Suprapubic skin (tissue), 4 donors: ENCODE results near the gene FAM32A. TPM values are rescaled to one million over a fixed set of nuclear protein-coding genes. Genes with fewer than 3 reads are reported as not detected.
A peak's percentile ranks its signal among the peaks of the same experiment; 100 is the strongest.

ENCODE experiments used
- DNase-seq, 2 donors: peaks; one replicate each; pipeline ENCODE4 v3.0.0-alpha.2; 2019; ENCODE audit warnings: low spot score in 2 of 2
- H3K27ac ChIP-seq: fragments of 200-600 bp; sonication (generic); one replicate; pipeline ENCODE4 v1.5.1; 2019
- H3K27me3 ChIP-seq: fragments of 200-600 bp; sonication (generic); one replicate; pipeline ENCODE4 v1.5.1; 2019
- H3K36me3 ChIP-seq: fragments of 200-600 bp; sonication (generic); one replicate; pipeline ENCODE4 v1.5.1; 2019
- H3K4me1 ChIP-seq: fragments of 200-600 bp; sonication (generic); one replicate; pipeline ENCODE4 v1.5.1; 2019
- H3K4me3 ChIP-seq: fragments of 200-600 bp; sonication (generic); one replicate; pipeline ENCODE4 v1.5.1; 2019; ENCODE audit warnings: mild to moderate bottlenecking
- H3K9me3 ChIP-seq: fragments of 200-600 bp; sonication (generic); one replicate; pipeline ENCODE4 v1.5.1; 2019
- CTCF ChIP-seq, 2 donors: fragments of 200-600 bp in 1 of 2; fragments of 450-650 bp in 1 of 2; sonication (generic) in 1 of 2; IDR thresholded peaks; one replicate each; pipeline ENCODE4 v1.5.1; 2016 to 2019; ENCODE audit warnings: antibody characterized with exemption in 2 of 2, mild to moderate bottlenecking in 1 of 2, moderate library complexity in 1 of 2
- EP300 ChIP-seq: sonication (generic); formaldehyde crosslinking; IDR thresholded peaks from one replicate; pipeline ENCODE4 v1.6.1; 2017; ENCODE audit warnings: antibody characterized with exemption
- POLR2A ChIP-seq, 2 donors: fragments of 450-650 bp; IDR thresholded peaks; one replicate each; pipeline ENCODE4 v1.6.1; 2017; ENCODE audit warnings: antibody characterized with exemption in 2 of 2, mild to moderate bottlenecking in 2 of 2, moderate library complexity in 2 of 2
- POLR2AphosphoS5 ChIP-seq, 3 donors: sonication (generic); formaldehyde crosslinking; IDR thresholded peaks; one replicate each; pipeline ENCODE4 v1.6.1; 2017; ENCODE audit warnings: antibody characterized with exemption in 3 of 3
- WGBS: methylation state at CpG from one replicate; pipeline ENCODE4 v1.1.5; 2018; 5-methylcytosine and 5-hydroxymethylcytosine counted together
- total RNA-seq, 4 donors: library from RNA; depleted of rRNA; stranded (reverse); fragments of >200 nt; gene quantifications; one replicate each; pipeline ENCODE4 v1.1.0, GENCODE V29; 2016

FAM32A gene
- total RNA-seq, 4 donors from 2014 or later = 64.2 to 102 (median 81.2) TPM

- WGBS = 0% methylated on average over 8 of the region's 65 CpGs
Observed at GRCh38 chr19:16197622-16198369, 12.6 kb downstream of the FAM32A start, which contains the start of gene AP1M1. Gene AP1M1, plus strand, starts transcription at chr19:16197911. Its CDS starts 116 bp downstream, at chr19:16198027.

GRCh38 chr19:16198370-16198651, 13.1 kb downstream of the FAM32A start:
- Histone ChIP-seq H3K4me1 (peaks cover 37% of the 10 kb centered on the region), H3K4me3 (peak overlapping the region; percentile 97), H3K27me3 (no peaks in the 10 kb centered on the region), H3K9me3 (no peaks in the 10 kb centered on the region), H3K27ac (peak overlapping the region; percentile 87), H3K36me3 (peaks cover 19% of the 10 kb centered on the region)
- DNase-seq = no peak
- no peak for TF ChIP-seq CTCF (IDR thresholded peaks at IDR 0.05)
- no peak for TF ChIP-seq EP300
- no peak for TF ChIP-seq POLR2A (IDR thresholded peaks at IDR 0.05)
- WGBS = 3% methylated on average over 13 of the region's 18 CpGs

More at GRCh38 chr19:16197622-16198369, 12.6 kb downstream of the FAM32A start, which contains the start of gene AP1M1:
- Histone ChIP-seq H3K4me3 (peak within 1 kb of the TSS; percentile 97), H3K9me3 (no peaks in the 10 kb centered on the region), H3K27me3 (no peaks in the 10 kb centered on the region), H3K27ac (peak within 1 kb of the TSS; percentile 87), H3K4me1 (peaks cover 37% of the 10 kb centered on the region), H3K36me3 (peaks cover 18% of the 10 kb centered on the region)
- peak in 2 of 3 donors; percentile 34 to 66 for TF ChIP-seq POLR2AphosphoS5 (IDR thresholded peaks at IDR 0.05)
- TF ChIP-seq POLR2A (IDR thresholded peaks at IDR 0.05) = peak in 1 of 2 donors; percentile 37
- TF ChIP-seq EP300 = no peak
- DNase-seq = peak; percentile 98 to 99

- Histone ChIP-seq H3K36me3 (peaks cover 27% of the 10 kb centered on the region), H3K4me3 (peak overlapping the region; percentile 97)
- 80% methylated on average over 9 of the region's 9 CpGs for WGBS
Observed at GRCh38 chr19:16199275-16199932, 14.2 kb downstream of the FAM32A start.

GRCh38 chr19:16200038-16201010, 15.1 kb downstream of the FAM32A start:
- peak in 1 of 2 donors; percentile 82 for DNase-seq
- Histone ChIP-seq H3K4me1 (peaks cover 37% of the 10 kb centered on the region), H3K9me3 (no peaks in the 10 kb centered on the region), H3K27ac (no peak overlapping the region), H3K27me3 (no peaks in the 10 kb centered on the region), H3K4me3 (no peak overlapping the region), H3K36me3 (peaks cover 36% of the 10 kb centered on the region)
- 73% methylated on average over 20 of the region's 20 CpGs for WGBS
- TF ChIP-seq POLR2AphosphoS5 (IDR thresholded peaks at IDR 0.05) = no peak
- TF ChIP-seq EP300 = no peak
- no peak for TF ChIP-seq CTCF (IDR thresholded peaks at IDR 0.05)
- no peak for TF ChIP-seq POLR2A (IDR thresholded peaks at IDR 0.05)

More at GRCh38 chr19:16199275-16199932, 14.2 kb downstream of the FAM32A start:
- Histone ChIP-seq H3K4me1 (peaks cover 37% of the 10 kb centered on the region), H3K9me3 (no peaks in the 10 kb centered on the region), H3K27me3 (no peaks in the 10 kb centered on the region), H3K27ac (no peak overlapping the region)
- DNase-seq = no peak
- TF ChIP-seq CTCF (IDR thresholded peaks at IDR 0.05) (no peak), POLR2AphosphoS5 (IDR thresholded peaks at IDR 0.05) (no peak), EP300 (no peak), POLR2A (IDR thresholded peaks at IDR 0.05) (no peak)

- WGBS = 90% methylated on average over 4 of the region's 4 CpGs
- Histone ChIP-seq H3K4me1 (peaks cover 37% of the 10 kb centered on the region), H3K9me3 (no peaks in the 10 kb centered on the region), H3K27ac (no peak overlapping the region), H3K4me3 (no peak overlapping the region), H3K27me3 (no peaks in the 10 kb centered on the region), H3K36me3 (peaks cover 43% of the 10 kb centered on the region)
- TF ChIP-seq POLR2AphosphoS5 (IDR thresholded peaks at IDR 0.05) (no peak), CTCF (IDR thresholded peaks at IDR 0.05) (no peak), EP300 (no peak), POLR2A (IDR thresholded peaks at IDR 0.05) (no peak)
- no peak for DNase-seq
Observed at GRCh38 chr19:16201011-16201391, 15.8 kb downstream of the FAM32A start.
